Panc1 (cell line): ENCODE data around the gene UQCC5.

Source experiments
- CTCF ChIP-seq: fragments of 450-650 bp; IDR thresholded peaks from 2 replicates; pipeline ENCODE4 v1.5.1; 2017; ENCODE audit warnings: mild to moderate bottlenecking
- POLR2AphosphoS5 ChIP-seq: IDR thresholded peaks from 2 replicates; pipeline ENCODE4 v1.6.1; 2012; ENCODE audit warnings: mild to moderate bottlenecking, low read depth, low read length, moderate library complexity
- REST ChIP-seq, 2 experiments: IDR thresholded peaks; 2 replicates each; pipeline ENCODE4 v1.6.1; 2011 to 2012; ENCODE audit warnings: low read depth in 2 of 2, control low read depth in 1 of 2, low read length in 1 of 2, mild to moderate bottlenecking in 1 of 2, moderate library complexity in 1 of 2; ENCODE audit not compliant: insufficient read depth in 1 of 2

DNA sequence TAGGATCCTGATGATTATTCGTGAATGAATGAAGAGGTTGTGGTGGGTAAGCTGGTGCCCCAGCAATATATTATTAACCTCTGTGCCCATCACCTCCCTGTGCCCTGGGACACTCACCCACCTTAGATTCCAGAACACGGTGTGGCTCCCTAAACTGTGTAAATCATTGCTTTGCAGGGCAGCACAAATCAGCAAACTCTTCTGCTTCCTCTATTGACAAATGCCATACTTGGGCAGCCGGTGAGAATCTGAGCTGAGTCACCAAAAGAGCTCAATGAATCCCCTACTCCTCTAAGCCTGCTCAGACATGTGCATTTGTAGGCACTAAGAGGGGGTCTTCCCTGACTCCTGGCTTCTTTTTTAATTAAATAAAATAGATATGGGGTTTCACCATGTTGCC, 15.7 kb downstream of the UQCC5 start:
- no peak for TF ChIP-seq POLR2AphosphoS5
- no peak for TF ChIP-seq CTCF
- TF ChIP-seq REST (IDR thresholded peaks at IDR 0.05; ENCODE audit: insufficient read depth in 1 of 2, low read depth in 2 of 2, low read length in 1 of 2): no peak
